Gastrocnemius medialis (tissue), 4 donors: Measurements from ENCODE around the gene S1PR3. TPM values are rescaled to one million over a fixed set of nuclear protein-coding genes. Genes with fewer than 3 reads are reported as not detected.

ENCODE experiments used
- ATAC-seq, 2 donors: fragments of 150-250 bp; one replicate each; pipeline ENCODE4 v1.9.1; 2016
- DNase-seq, 2 donors: peaks; one replicate each; pipeline ENCODE4 v3.0.0-alpha.2; 2019
- H3K27ac ChIP-seq, 4 donors: fragments of 200-600 bp; sonication (generic); 1 replicate in 1 of 4; 2 replicates in 3 of 4; pipeline ENCODE4 v1.5.1; 2016 to 2018; ENCODE audit warnings: mild to moderate bottlenecking in 2 of 4, moderate library complexity in 1 of 4
- H3K27me3 ChIP-seq, 3 donors: fragments of 200-600 bp; sonication (generic) in 2 of 3; 1 replicate in 1 of 3; 2 replicates in 2 of 3; pipeline versions ENCODE4 v1.5.1 to v1.6.0; 2016 to 2019; ENCODE audit warnings: mild to moderate bottlenecking in 1 of 3, moderate library complexity in 1 of 3
- H3K36me3 ChIP-seq, 2 donors: fragments of 200-600 bp; sonication (generic) in 1 of 2; one replicate each; pipeline ENCODE4 v1.5.1; 2017 to 2018
- H3K4me1 ChIP-seq, 2 donors: fragments of 200-600 bp; sonication (generic) in 1 of 2; one replicate each; pipeline ENCODE4 v1.5.1; 2016 to 2017; ENCODE audit warnings: mild to moderate bottlenecking in 2 of 2
- H3K4me3 ChIP-seq, 4 donors: fragments of 200-600 bp; sonication (generic) in 3 of 4; 1 replicate in 1 of 4; 2 replicates in 3 of 4; pipeline ENCODE4 v1.5.1; 2016 to 2019; ENCODE audit warnings: mild to moderate bottlenecking in 2 of 4
- H3K9me3 ChIP-seq, 3 donors: fragments of 200-600 bp; sonication (generic) in 2 of 3; 1 replicate in 1 of 3; 2 replicates in 2 of 3; pipeline ENCODE4 v1.5.1; 2016 to 2019
- CTCF ChIP-seq, 5 experiments: fragments of 450-650 bp in 3 of 5; fragments of 200-600 bp in 2 of 5; sonication (generic) in 2 of 5; IDR thresholded peaks in 4 of 5; conservative IDR thresholded peaks in 1 of 5; 1 replicate in 4 of 5; 2 replicates in 1 of 5; pipeline ENCODE4 v1.5.1; 2016 to 2019; ENCODE audit warnings: antibody characterized with exemption in 5 of 5, mild to moderate bottlenecking in 3 of 5, moderate library complexity in 3 of 5
- POLR2A ChIP-seq, 2 donors: fragments of 450-650 bp; IDR thresholded peaks; one replicate each; pipeline ENCODE4 v1.6.1; 2017; ENCODE audit warnings: antibody characterized with exemption in 2 of 2, mild to moderate bottlenecking in 2 of 2, moderate library complexity in 2 of 2
- in situ Hi-C, 4 donors: fragments of 200-750 bp; cut with MboI; loops; one replicate each; pipeline versions ENCODE4 v1.15.0 to v1.8.0; 2017; ENCODE audit warnings: low sequenced_read_pairs in 4 of 4
- intact Hi-C: fragments of 100-400 bp; cut with DNase I; formaldehyde crosslinking; loops from one replicate; pipeline ENCODE4 v1.15.1; 2023; ENCODE audit warnings: low total_unique reads
- total RNA-seq, 4 donors: library from RNA; depleted of rRNA; stranded (reverse); fragments of >200 nt; gene quantifications; one replicate each; pipeline versions ENCODE4 v1.1.0 to v1.2.3, GENCODE V29; 2016

Gene S1PR3
- total RNA-seq, 4 donors from 2014 or later: 3.3 to 13.4 (median 5.7) TPM

- Histone ChIP-seq H3K4me3 (no peak overlapping the region), H3K27me3 (no peaks in the 10 kb centered on the region), H3K36me3 (no peaks in the 10 kb centered on the region), H3K27ac (no peak overlapping the region), H3K9me3 (no peaks in the 10 kb centered on the region), H3K4me1 (no peaks in the 10 kb centered on the region)
- intact Hi-C loops: no loop called here
- no peak for DNase-seq
- in situ Hi-C loops: no loop called here
- ATAC-seq: no peak
- TF ChIP-seq CTCF (IDR thresholded peaks at IDR 0.05 in 4 of 5, conservative IDR thresholded peaks at IDR 0.05 in 1 of 5) (no peak), POLR2A (IDR thresholded peaks at IDR 0.05) (no peak)
Observed at GRCh38 chr9:88972401-88972800, 18.9 kb upstream of the S1PR3 start.

GRCh38 chr9:88973281-88974045, 17.8 kb upstream of the S1PR3 start:
- in situ Hi-C loops: no loop called here
- H3K4me1 ChIP-seq: no peaks in the 10 kb centered on the region
- ATAC-seq: no peak
- H3K27me3 ChIP-seq: no peaks in the 10 kb centered on the region
- no peak overlapping the region for H3K4me3 ChIP-seq
- H3K36me3 ChIP-seq: no peaks in the 10 kb centered on the region
- no peaks in the 10 kb centered on the region for H3K9me3 ChIP-seq
- intact Hi-C loops: no loop called here
- DNase-seq: no peak
- no peak overlapping the region for H3K27ac ChIP-seq
- TF ChIP-seq CTCF (IDR thresholded peaks at IDR 0.05 in 4 of 5, conservative IDR thresholded peaks at IDR 0.05 in 1 of 5) (no peak), POLR2A (IDR thresholded peaks at IDR 0.05) (no peak)

- H3K4me1 ChIP-seq: no peaks in the 10 kb centered on the region
- H3K36me3 ChIP-seq: no peaks in the 10 kb centered on the region
- H3K9me3 ChIP-seq: no peaks in the 10 kb centered on the region
- H3K27me3 ChIP-seq: no peaks in the 10 kb centered on the region
- no peak overlapping the region for H3K27ac ChIP-seq
- no peak overlapping the region for H3K4me3 ChIP-seq
- ATAC-seq (no peak), DNase-seq (no peak)
- no peak for TF ChIP-seq POLR2A (IDR thresholded peaks at IDR 0.05)
- no peak for TF ChIP-seq CTCF (IDR thresholded peaks at IDR 0.05 in 4 of 5, conservative IDR thresholded peaks at IDR 0.05 in 1 of 5)
- in situ Hi-C loops (loop anchor here in 1 of 4 donors (25.0 kb wide), 1 partner anchor 237 kb away; no protein-coding TSS in a partner anchor), intact Hi-C loops (no loop called here)
Observed at GRCh38 chr9:88974641-88975040, 16.6 kb upstream of the S1PR3 start.

- TF ChIP-seq POLR2A (IDR thresholded peaks at IDR 0.05): no peak
- TF ChIP-seq CTCF (IDR thresholded peaks at IDR 0.05 in 4 of 5, conservative IDR thresholded peaks at IDR 0.05 in 1 of 5): no peak
- no peaks in the 10 kb centered on the region for H3K4me1 ChIP-seq
- H3K9me3 ChIP-seq: no peaks in the 10 kb centered on the region
- no peak overlapping the region for H3K4me3 ChIP-seq
- DNase-seq: no peak
- no peaks in the 10 kb centered on the region for H3K36me3 ChIP-seq
- in situ Hi-C loops (loop anchor here in 1 of 4 donors (25.0 kb wide), 1 partner anchor 239 kb away; no protein-coding TSS in a partner anchor), intact Hi-C loops (no loop called here)
- ATAC-seq: no peak
- H3K27ac ChIP-seq: no peak overlapping the region
- H3K27me3 ChIP-seq: no peaks in the 10 kb centered on the region
Observed at GRCh38 chr9:88975966-88976889, 15.0 kb upstream of the S1PR3 start.
